Body of pancreas (tissue), 4 donors: Measurements from ENCODE around the gene MYO15A. TPM values are rescaled to one million over a fixed set of nuclear protein-coding genes. Genes with fewer than 3 reads are reported as not detected.

Source experiments
- ATAC-seq: fragments of 150-250 bp; one replicate; pipeline ENCODE4 v1.9.1; 2016
- DNase-seq, 4 donors: peaks; one replicate each; pipeline ENCODE4 v3.0.0-alpha.2; 2019
- H3K27ac ChIP-seq, 4 donors: fragments of 200-600 bp; sonication (generic); 1 replicate in 3 of 4; 2 replicates in 1 of 4; pipeline versions ENCODE4 v1.5.1 to v1.6.1; 2016 to 2019; ENCODE audit warnings: mild to moderate bottlenecking in 1 of 4, mixed read lengths in 1 of 4, moderate library complexity in 1 of 4
- H3K27me3 ChIP-seq, 2 donors: fragments of 200-600 bp; sonication (generic); one replicate each; pipeline ENCODE4 v1.6.0; 2016; ENCODE audit warnings: mild to moderate bottlenecking in 1 of 2
- H3K36me3 ChIP-seq, 2 donors: fragments of 200-600 bp; sonication (generic); replicated peaks in 1 of 2; 2 replicates each; pipeline ENCODE4 v1.5.1; 2016; ENCODE audit warnings: low read depth in 2 of 2; ENCODE audit not compliant: insufficient read depth in 1 of 2
- H3K4me1 ChIP-seq: fragments of 200-600 bp; sonication (generic); one replicate; pipeline ENCODE4 v1.6.0; 2016
- H3K4me3 ChIP-seq, 2 donors: fragments of 200-600 bp; sonication (generic); 1 replicate in 1 of 2; 2 replicates in 1 of 2; pipeline ENCODE4 v1.5.1; 2016 to 2019
- H3K9me3 ChIP-seq, 3 donors: fragments of 200-600 bp; sonication (generic); 1 replicate in 2 of 3; 2 replicates in 1 of 3; pipeline ENCODE4 v1.5.1; 2016
- POLR2A ChIP-seq, 3 donors: fragments of 450-650 bp; IDR thresholded peaks; one replicate each; pipeline ENCODE4 v1.6.1; 2016; ENCODE audit warnings: antibody characterized with exemption in 3 of 3, mild to moderate bottlenecking in 2 of 3
- WGBS, 2 donors: methylation state at CpG; one replicate each; pipeline ENCODE4 v1.1.5; 2017; 5-methylcytosine and 5-hydroxymethylcytosine counted together
- intact Hi-C: fragments of 100-400 bp; cut with DNase I; formaldehyde crosslinking; loops from one replicate; pipeline ENCODE4 v1.15.1; 2023
- total RNA-seq, 2 donors: library from RNA; depleted of rRNA; stranded (reverse); fragments of >200 nt; gene quantifications; one replicate each; pipeline ENCODE4 v1.1.0, GENCODE V29; 2016
- TF ChIP-seq, protein P1 (sequence below), 7 experiments: fragments of 450-650 bp in 4 of 7; fragments of 200-600 bp in 3 of 7; sonication (generic) in 3 of 7; IDR thresholded peaks; one replicate each; pipeline ENCODE4 v1.5.1; 2016 to 2019; ENCODE audit warnings: antibody characterized with exemption in 7 of 7

The MYO15A gene
- total RNA-seq, 2 donors from 2014 or later = under 0.01 to 1.3 TPM

DNA sequence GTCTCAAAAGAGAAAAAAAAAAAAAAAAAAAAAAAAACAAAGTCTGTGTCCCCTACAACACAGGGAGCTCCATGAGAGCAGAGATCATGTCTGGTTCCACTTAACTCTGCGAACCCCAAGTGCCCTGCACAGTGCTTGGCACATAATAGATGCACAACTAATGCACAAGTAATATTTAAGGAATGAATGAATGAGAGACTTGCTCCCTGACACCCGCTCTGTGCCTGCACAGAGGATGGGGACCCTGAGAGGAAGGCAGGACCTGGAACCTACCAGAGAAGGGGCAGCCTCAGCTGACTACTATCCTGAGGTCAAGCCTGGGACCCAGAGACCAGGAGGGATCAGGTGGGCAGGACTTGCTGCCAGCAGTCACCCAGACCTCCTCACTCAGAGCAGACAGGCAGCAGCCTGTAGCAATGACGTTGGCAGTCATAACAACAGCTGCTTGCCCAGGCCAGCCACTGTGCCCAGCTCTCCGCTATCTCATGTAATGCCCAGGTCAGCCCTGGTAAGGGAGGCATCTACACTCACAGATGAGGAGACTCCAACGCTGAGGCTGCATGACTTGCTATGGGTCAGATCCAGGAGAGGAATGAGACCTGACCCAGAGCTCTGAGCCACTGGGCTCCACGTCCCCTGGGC, 2.9 kb downstream of the MYO15A start:
- no peak overlapping the region for H3K4me3 ChIP-seq
- no peaks in the 10 kb centered on the region for H3K27me3 ChIP-seq
- no peak for TF ChIP-seq POLR2A (IDR thresholded peaks at IDR 0.05)
- TF ChIP-seq, protein P1, sequence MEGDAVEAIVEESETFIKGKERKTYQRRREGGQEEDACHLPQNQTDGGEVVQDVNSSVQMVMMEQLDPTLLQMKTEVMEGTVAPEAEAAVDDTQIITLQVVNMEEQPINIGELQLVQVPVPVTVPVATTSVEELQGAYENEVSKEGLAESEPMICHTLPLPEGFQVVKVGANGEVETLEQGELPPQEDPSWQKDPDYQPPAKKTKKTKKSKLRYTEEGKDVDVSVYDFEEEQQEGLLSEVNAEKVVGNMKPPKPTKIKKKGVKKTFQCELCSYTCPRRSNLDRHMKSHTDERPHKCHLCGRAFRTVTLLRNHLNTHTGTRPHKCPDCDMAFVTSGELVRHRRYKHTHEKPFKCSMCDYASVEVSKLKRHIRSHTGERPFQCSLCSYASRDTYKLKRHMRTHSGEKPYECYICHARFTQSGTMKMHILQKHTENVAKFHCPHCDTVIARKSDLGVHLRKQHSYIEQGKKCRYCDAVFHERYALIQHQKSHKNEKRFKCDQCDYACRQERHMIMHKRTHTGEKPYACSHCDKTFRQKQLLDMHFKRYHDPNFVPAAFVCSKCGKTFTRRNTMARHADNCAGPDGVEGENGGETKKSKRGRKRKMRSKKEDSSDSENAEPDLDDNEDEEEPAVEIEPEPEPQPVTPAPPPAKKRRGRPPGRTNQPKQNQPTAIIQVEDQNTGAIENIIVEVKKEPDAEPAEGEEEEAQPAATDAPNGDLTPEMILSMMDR (IDR thresholded peaks at IDR 0.05) = no peak
- H3K36me3 ChIP-seq = peaks cover 0 to 2% of the 10 kb centered on the region in 2 donors
- no peaks in the 10 kb centered on the region for H3K9me3 ChIP-seq
- ATAC-seq (no peak), DNase-seq (no peak)
- WGBS, 2 donors = 65 to 79% methylated on average over 4 to 6 of the region's 6 CpGs
- intact Hi-C loops = no loop called here
- no peaks in the 10 kb centered on the region for H3K4me1 ChIP-seq
- H3K27ac ChIP-seq = no peak overlapping the region

DNA sequence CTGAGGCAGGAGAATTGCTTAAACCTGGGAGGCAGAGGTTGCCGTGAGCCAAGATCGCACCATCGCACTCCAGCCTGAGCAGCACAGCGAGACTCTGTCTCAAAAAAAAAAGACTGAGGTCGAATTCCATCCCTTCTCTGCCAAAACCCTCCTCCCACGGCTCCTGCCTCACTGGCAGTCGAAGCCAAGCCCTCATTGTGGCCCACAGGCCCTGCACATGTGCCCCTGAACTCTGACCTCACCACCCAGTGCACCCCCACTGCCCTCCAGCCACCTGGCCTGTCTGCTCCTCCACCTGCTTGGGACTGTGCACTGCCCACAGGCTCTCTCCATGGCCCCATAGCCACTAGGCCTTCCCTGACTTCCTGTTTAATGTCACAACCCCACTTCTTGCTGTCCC, 7.0 kb downstream of the MYO15A start:
- intact Hi-C loops = no loop called here
- Histone ChIP-seq H3K4me3 (no peak overlapping the region), H3K4me1 (no peaks in the 10 kb centered on the region), H3K27me3 (no peaks in the 10 kb centered on the region), H3K27ac (no peak overlapping the region), H3K9me3 (no peaks in the 10 kb centered on the region), H3K36me3 (no peaks in the 10 kb centered on the region)
- no peak for DNase-seq
- ATAC-seq = no peak
- WGBS, 2 donors = 68 to 86% methylated on average over 7 of the region's 7 CpGs
- TF ChIP-seq, protein P1 (IDR thresholded peaks at IDR 0.05) = no peak
- no peak for TF ChIP-seq POLR2A (IDR thresholded peaks at IDR 0.05)

DNA sequence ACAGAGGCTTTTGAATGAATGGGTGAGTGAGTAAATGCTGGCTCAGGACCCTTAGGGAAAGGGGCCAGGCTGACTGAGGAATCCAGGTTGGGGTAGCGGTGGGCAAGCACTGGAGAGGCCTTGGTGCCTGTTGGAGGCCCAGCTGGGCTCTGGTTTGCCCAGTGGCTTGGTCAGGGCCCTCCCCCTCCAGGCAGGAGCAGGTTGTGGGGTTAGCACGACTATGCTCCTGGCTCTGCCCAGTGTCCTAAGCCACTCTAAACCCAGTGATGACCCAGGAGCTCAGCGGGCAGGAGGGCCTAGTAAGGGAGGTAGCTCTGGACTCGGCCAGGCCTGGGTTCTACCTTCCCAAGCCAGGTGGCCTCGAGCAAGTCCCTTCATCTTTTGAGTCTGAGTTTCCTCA, 7.5 kb downstream of the MYO15A start:
- Histone ChIP-seq H3K4me1 (no peaks in the 10 kb centered on the region), H3K36me3 (no peaks in the 10 kb centered on the region), H3K27ac (no peak overlapping the region), H3K4me3 (no peak overlapping the region), H3K27me3 (no peaks in the 10 kb centered on the region), H3K9me3 (no peaks in the 10 kb centered on the region)
- TF ChIP-seq, protein P1 (IDR thresholded peaks at IDR 0.05) = no peak
- no peak for TF ChIP-seq POLR2A (IDR thresholded peaks at IDR 0.05)
- WGBS, 2 donors = 93 to 100% methylated on average over 1 to 5 of the region's 5 CpGs
- intact Hi-C loops = no loop called here
- DNase-seq (no peak), ATAC-seq (no peak)

DNA sequence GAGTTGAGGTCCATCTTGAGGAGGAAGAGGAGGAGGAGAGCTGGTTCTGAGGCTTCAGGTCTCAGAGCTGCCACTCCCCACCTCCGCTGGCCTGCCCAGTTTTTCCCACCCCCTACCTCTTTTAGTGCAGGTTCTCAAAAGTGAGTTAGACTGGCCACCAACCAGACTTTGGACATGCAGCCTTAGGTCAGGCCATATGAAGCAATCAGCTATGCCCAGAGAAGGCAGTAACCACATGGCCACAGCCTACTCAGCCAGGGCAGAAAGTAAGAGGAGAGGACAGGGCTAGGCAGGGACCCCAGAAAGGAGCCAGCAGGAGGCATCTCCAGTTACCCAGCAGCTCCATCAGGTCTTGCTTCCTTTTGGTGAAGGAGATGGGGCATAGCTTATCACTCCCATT, 9.0 kb downstream of the MYO15A start:
- 100% methylated on average over 1 of the region's 1 CpG for WGBS, 2 donors
- TF ChIP-seq, protein P1 (IDR thresholded peaks at IDR 0.05) = no peak
- no peak for TF ChIP-seq POLR2A (IDR thresholded peaks at IDR 0.05)
- H3K9me3 ChIP-seq = no peaks in the 10 kb centered on the region
- intact Hi-C loops = no loop called here
- no peaks in the 10 kb centered on the region for H3K36me3 ChIP-seq
- no peaks in the 10 kb centered on the region for H3K4me1 ChIP-seq
- H3K27ac ChIP-seq = no peak overlapping the region
- ATAC-seq (no peak), DNase-seq (no peak)
- no peak overlapping the region for H3K4me3 ChIP-seq
- no peaks in the 10 kb centered on the region for H3K27me3 ChIP-seq
